HCT116 (cell line): Measurements from ENCODE around the gene RHOT1. TPM values are rescaled to one million over a fixed set of nuclear protein-coding genes. Genes with fewer than 3 reads are reported as not detected.
A peak's percentile ranks its signal among the peaks of the same experiment; 100 is the strongest.

Experiments
- ATAC-seq: fragments of 200-7000 bp; cut with Tn5 transposase; 2 replicates; pipeline ENCODE4 v1.9.1; 2020; ENCODE audit warnings: mild to moderate bottlenecking, moderate library complexity
- BruUV-seq: library from RNA; stranded (reverse); fragments of 400-500 nt; replicated peaks from 2 replicates; lab custom pipeline; 2021; lab: Mats Ljungman, UMichigan
- CTCF ChIA-PET: fragments of 300-600 bp; sonication (Branson Sonifier 250); formaldehyde crosslinking; loops from one replicate; lab custom pipeline; 2021; ENCODE audit warnings: antibody characterized with exemption; lab: Charles Lee
- POLR2A ChIA-PET: fragments of 300-600, 350-600 bp; sonication (Branson Sonifier 250); formaldehyde crosslinking; loops from one replicate; lab custom pipeline; 2021; ENCODE audit warnings: antibody characterized with exemption; lab: Charles Lee
- RAD21 ChIA-PET, 2 experiments: fragments of 300-600 bp; sonication (Branson Sonifier 250); formaldehyde crosslinking; loops; one replicate each; lab custom pipeline; 2023; ENCODE audit warnings: low total read pairs in 2 of 2; ENCODE audit not compliant: uncharacterized antibody in 2 of 2, unreplicated experiment in 2 of 2, low non-redundant PET in 1 of 2; lab: Charles Lee
- DNase-seq: peaks from one replicate; pipeline ENCODE4 v3.0.0-alpha.2; 2010; ENCODE audit warnings: low read depth, low spot score
- H2AFZ ChIP-seq: fragments of 200-600 bp; shearing (Covaris generic), sonication (generic); 2 replicates; pipeline ENCODE4 v1.6.1; 2017; ENCODE audit warnings: low read depth, mixed run types, mixed read lengths, antibody characterized with exemption, low read length; ENCODE audit not compliant: poor library complexity, severe bottlenecking
- H3K27ac ChIP-seq: 2 replicates; pipeline ENCODE4 v1.5.1; 2012; ENCODE audit warnings: low read depth, low read length
- H3K27me3 ChIP-seq: fragments of 200-600 bp; sonication (generic); 2 replicates; pipeline ENCODE4 v1.6.1; 2016; ENCODE audit warnings: mixed run types, low read length, mixed read lengths; ENCODE audit not compliant: insufficient read depth
- H3K36me3 ChIP-seq, 2 experiments: fragments of 200-500 bp in 1 of 2; fragments of 200-600 bp in 1 of 2; sonication (Bioruptor generic) in 1 of 2; sonication (generic) in 1 of 2; 2 replicates each; pipeline versions ENCODE4 v1.5.1 to v1.6.1; 2014 to 2016; ENCODE audit warnings: low read length in 2 of 2, inconsistent platforms in 1 of 2, mixed read lengths in 1 of 2, mixed run types in 1 of 2; ENCODE audit not compliant: insufficient read depth in 2 of 2, control insufficient read depth in 1 of 2
- H3K4me1 ChIP-seq, 2 experiments: fragments of 200-600 bp in 1 of 2; sonication (generic) in 1 of 2; 2 replicates each; pipeline versions ENCODE4 v1.5.1 to v1.6.1; 2012 to 2017; ENCODE audit warnings: low read length in 2 of 2, inconsistent platforms in 1 of 2, mild to moderate bottlenecking in 1 of 2, mixed read lengths in 1 of 2, mixed run types in 1 of 2, moderate library complexity in 1 of 2; ENCODE audit not compliant: insufficient read depth in 2 of 2, control insufficient read depth in 1 of 2
- H3K4me2 ChIP-seq: fragments of 200-600 bp; sonication (generic); 2 replicates; pipeline ENCODE4 v1.6.1; 2017; ENCODE audit warnings: mixed run types, low read length, mixed read lengths
- H3K4me3 ChIP-seq, 2 experiments: fragments of 200-600 bp in 1 of 2; sonication (generic) in 1 of 2; replicated peaks in 1 of 2; 2 replicates each; pipeline ENCODE4 v1.5.1; 2011 to 2016; ENCODE audit warnings: low read length in 2 of 2, control low read depth in 1 of 2, low read depth in 1 of 2, mild to moderate bottlenecking in 1 of 2, mixed read lengths in 1 of 2, mixed run types in 1 of 2
- H3K79me2 ChIP-seq: fragments of 200-600 bp; sonication (generic); 2 replicates; pipeline ENCODE4 v1.6.1; 2017; ENCODE audit warnings: mild to moderate bottlenecking, mixed run types, low read length, moderate library complexity, mixed read lengths; ENCODE audit not compliant: insufficient read depth
- H3K9ac ChIP-seq: fragments of 200-600 bp; sonication (generic); 2 replicates; pipeline ENCODE4 v1.6.1; 2016; ENCODE audit warnings: low read length, mixed read lengths
- H3K9me2 ChIP-seq: fragments of 200-600 bp; sonication (generic), shearing (Covaris generic); 2 replicates; pipeline ENCODE4 v1.6.1; 2017; ENCODE audit warnings: mixed run types, mild to moderate bottlenecking, moderate library complexity; ENCODE audit not compliant: insufficient read depth
- H3K9me3 ChIP-seq, 2 experiments: fragments of 200-500 bp in 1 of 2; fragments of 200-600 bp in 1 of 2; sonication (Bioruptor generic) in 1 of 2; sonication (generic) in 1 of 2; 2 replicates each; pipeline ENCODE4 v1.6.1; 2014 to 2017; ENCODE audit warnings: low read length in 2 of 2, mixed read lengths in 2 of 2, inconsistent platforms in 1 of 2, low read depth in 1 of 2, mild to moderate bottlenecking in 1 of 2, mixed run types in 1 of 2, moderate library complexity in 1 of 2; ENCODE audit not compliant: control insufficient read depth in 1 of 2, insufficient read depth in 1 of 2
- H4K20me1 ChIP-seq: fragments of 200-600 bp; sonication (generic), shearing (Covaris generic); 2 replicates; pipeline ENCODE4 v1.6.1; 2017; ENCODE audit warnings: mixed run types, mild to moderate bottlenecking, moderate library complexity; ENCODE audit not compliant: insufficient read depth
- CEBPB ChIP-seq: IDR thresholded peaks from 2 replicates; pipeline ENCODE4 v1.6.1; 2012; ENCODE audit warnings: low read depth
- ELF1 ChIP-seq: IDR thresholded peaks from 2 replicates; pipeline ENCODE4 v1.6.1; 2012; ENCODE audit warnings: low read depth, borderline replicate concordance
- EZH2 ChIP-seq: fragments of 200-600 bp; sonication (generic); IDR thresholded peaks from 2 replicates; pipeline ENCODE4 v1.6.1; 2017; ENCODE audit warnings: antibody characterized with exemption, mixed run types
- EZH2phosphoT487 ChIP-seq: fragments of 200-600 bp; IDR thresholded peaks from 2 replicates; pipeline ENCODE4 v1.6.1; 2018; ENCODE audit warnings: antibody characterized with exemption, borderline replicate concordance
- RAD21 ChIP-seq: IDR thresholded peaks from 2 replicates; pipeline ENCODE4 v1.6.1; 2012; ENCODE audit warnings: low read depth, mild to moderate bottlenecking
- SRF ChIP-seq: IDR thresholded peaks from 2 replicates; pipeline ENCODE4 v1.6.1; 2012; ENCODE audit warnings: low read depth
- TCF7L2 ChIP-seq: IDR thresholded peaks from 2 replicates; pipeline ENCODE4 v1.7.0; 2011; ENCODE audit warnings: borderline replicate concordance, inconsistent platforms; ENCODE audit not compliant: insufficient read depth, insufficient read length; ENCODE audit errors: extremely low read depth
- YY1 ChIP-seq: IDR thresholded peaks from 2 replicates; pipeline ENCODE4 v1.6.1; 2011; ENCODE audit warnings: low read length, low read depth, moderate library complexity, mild to moderate bottlenecking; ENCODE audit not compliant: insufficient replicate concordance; ENCODE audit errors: extremely low read depth
- intact Hi-C: fragments of 100-400 bp; cut with micrococcal nuclease; formaldehyde crosslinking; loops from 2 replicates; pipeline ENCODE4 v1.10.0; 2022
- total RNA-seq: library from RNA; stranded (reverse); gene quantifications from one replicate; pipeline ENCODE4 v1.2.1, GENCODE V29; 2021; ENCODE audit not compliant: unreplicated experiment
- TF ChIP-seq, protein P1 (sequence below): IDR thresholded peaks from 2 replicates; pipeline ENCODE4 v1.6.1; 2012; ENCODE audit warnings: low read depth

Gene RHOT1
- total RNA-seq, 1 experiment from 2014 or later = 33.3 TPM

DNA sequence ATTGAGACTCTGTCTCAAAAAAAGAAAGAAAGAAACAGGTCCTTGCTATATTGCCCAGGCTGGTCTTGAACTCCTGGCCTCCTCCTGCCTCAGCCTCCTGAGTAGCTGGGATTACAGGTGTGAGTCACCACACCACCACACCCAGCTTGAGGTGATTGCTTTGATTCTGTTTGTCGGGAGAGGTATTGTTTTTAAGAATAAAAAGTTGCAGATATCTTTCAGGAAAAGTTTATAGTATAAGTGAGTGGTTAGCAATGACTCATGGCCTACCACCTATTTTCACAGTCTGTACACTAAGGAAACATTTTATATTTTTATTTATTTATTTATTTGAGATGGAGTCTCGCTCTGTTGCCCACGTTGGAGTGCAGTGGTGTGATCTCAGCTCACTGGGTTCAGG lies 45.0 kb downstream of the RHOT1 start:
- H3K27ac ChIP-seq = no peak overlapping the region
- 0 out of 2 replicates have a peak, but pooled peaks have one; percentile 42 for ATAC-seq
- no peaks in the 10 kb centered on the region for H4K20me1 ChIP-seq
- H3K9ac ChIP-seq = no peak overlapping the region
- intact Hi-C loops = no loop called here
- no peaks in the 10 kb centered on the region for H3K9me2 ChIP-seq
- TF ChIP-seq, protein P1, sequence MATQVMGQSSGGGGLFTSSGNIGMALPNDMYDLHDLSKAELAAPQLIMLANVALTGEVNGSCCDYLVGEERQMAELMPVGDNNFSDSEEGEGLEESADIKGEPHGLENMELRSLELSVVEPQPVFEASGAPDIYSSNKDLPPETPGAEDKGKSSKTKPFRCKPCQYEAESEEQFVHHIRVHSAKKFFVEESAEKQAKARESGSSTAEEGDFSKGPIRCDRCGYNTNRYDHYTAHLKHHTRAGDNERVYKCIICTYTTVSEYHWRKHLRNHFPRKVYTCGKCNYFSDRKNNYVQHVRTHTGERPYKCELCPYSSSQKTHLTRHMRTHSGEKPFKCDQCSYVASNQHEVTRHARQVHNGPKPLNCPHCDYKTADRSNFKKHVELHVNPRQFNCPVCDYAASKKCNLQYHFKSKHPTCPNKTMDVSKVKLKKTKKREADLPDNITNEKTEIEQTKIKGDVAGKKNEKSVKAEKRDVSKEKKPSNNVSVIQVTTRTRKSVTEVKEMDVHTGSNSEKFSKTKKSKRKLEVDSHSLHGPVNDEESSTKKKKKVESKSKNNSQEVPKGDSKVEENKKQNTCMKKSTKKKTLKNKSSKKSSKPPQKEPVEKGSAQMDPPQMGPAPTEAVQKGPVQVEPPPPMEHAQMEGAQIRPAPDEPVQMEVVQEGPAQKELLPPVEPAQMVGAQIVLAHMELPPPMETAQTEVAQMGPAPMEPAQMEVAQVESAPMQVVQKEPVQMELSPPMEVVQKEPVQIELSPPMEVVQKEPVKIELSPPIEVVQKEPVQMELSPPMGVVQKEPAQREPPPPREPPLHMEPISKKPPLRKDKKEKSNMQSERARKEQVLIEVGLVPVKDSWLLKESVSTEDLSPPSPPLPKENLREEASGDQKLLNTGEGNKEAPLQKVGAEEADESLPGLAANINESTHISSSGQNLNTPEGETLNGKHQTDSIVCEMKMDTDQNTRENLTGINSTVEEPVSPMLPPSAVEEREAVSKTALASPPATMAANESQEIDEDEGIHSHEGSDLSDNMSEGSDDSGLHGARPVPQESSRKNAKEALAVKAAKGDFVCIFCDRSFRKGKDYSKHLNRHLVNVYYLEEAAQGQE = no peak
- TF ChIP-seq RAD21 (no peak), EZH2 (no peak), SRF (no peak), EZH2phosphoT487 (no peak), TCF7L2 (no peak), CEBPB (no peak), ELF1 (no peak), YY1 (no peak)
- H3K9me3 ChIP-seq = no peaks in the 10 kb centered on the region
- peaks cover 0 to 12% of the 10 kb centered on the region in 2 experiments; a peak in 3 of 4 replicates for H3K4me1 ChIP-seq
- RAD21 ChIA-PET = no interaction called here
- no peak overlapping the region for H3K4me3 ChIP-seq
- H2AFZ ChIP-seq = no peak overlapping the region
- H3K36me3 ChIP-seq = no peaks in the 10 kb centered on the region; a peak in 1 of 4 replicates
- BruUV-seq = no TSS peak
- no peaks in the 10 kb centered on the region for H3K79me2 ChIP-seq
- H3K27me3 ChIP-seq = no peaks in the 10 kb centered on the region
- POLR2A ChIA-PET = no interaction called here
- no peak for DNase-seq
- CTCF ChIA-PET = no interaction called here
- no peak overlapping the region for H3K4me2 ChIP-seq
